Inferior parietal cortex (tissue), 1 donor: Measurements from ENCODE around the gene ELOB.

ENCODE experiments used
- DNase-seq: peaks from one replicate; pipeline ENCODE4 v3.0.0-alpha.2; 2016; ENCODE audit errors: extremely low spot score

ELOB gene

DNA sequence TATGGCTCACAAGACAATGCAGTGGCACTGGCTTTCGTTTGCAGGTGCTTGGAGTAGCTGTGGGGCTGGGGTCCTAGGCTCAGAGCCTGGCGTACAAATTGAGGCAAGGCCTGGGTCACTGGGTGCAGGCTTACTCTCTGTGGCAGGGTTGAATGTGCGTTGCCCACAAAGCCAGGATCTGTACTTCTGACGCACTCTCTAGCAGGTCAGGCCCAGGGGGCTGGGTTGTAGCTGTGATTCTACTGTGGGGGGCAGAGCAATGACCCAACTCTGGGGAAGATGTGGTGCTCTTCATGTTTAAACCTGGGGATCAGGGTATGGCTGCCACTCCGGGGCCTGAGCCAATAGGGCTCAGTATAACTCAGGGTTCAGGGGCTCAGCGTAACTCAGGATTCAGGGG, 33.6 kb upstream of the ELOB start:
- DNase-seq = no peak

GRCh38 chr16:2809149-2809760, 32.2 kb upstream of the ELOB start:
- no peak for DNase-seq

- DNase-seq = no peak
These were observed 31.1 kb upstream of the ELOB start for GRCh38 chr16:2808181-2808580.

DNA sequence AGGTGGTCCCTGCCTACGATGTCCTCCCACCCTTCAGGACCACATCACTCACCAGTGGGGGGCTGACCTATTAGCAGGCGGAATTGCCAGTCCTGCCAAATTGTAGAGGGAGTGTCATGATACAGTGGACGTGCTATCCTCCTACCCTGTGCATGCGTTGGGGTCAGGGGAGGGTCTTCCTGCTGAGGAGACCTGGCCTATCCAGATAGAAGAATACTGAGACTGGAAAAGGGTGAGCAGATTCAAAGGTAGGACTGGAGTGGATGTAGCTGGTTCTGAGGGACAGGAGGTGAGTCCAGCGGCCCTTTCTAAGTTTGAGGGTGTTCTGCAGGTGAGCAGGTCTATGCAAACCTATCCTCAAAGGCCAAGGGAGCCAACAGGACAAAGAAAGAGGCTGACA, 29.2 kb upstream of the ELOB start:
- DNase-seq = no peak

- no peak for DNase-seq
These were observed 27.6 kb upstream of the ELOB start for GRCh38 chr16:2804728-2805127.

GRCh38 chr16:2803545-2804195, 26.6 kb upstream of the ELOB start:
- DNase-seq = no peak

DNA sequence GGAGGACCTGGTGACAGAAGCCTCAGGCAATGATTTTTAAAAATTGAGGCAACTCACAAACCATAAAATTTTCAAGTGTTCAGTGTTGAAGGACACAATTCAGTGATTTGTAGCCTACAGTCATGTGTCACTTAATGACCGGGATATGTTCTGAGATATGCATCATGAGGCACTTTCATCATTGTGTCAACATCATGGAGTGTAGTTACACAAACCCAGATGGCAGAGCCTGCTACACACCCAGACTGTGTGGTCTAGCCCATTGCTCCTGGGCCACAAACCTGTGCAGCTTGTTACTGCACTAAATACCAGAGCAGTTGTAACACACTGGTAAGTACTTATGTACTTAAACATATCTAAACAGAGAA, 22.8 kb upstream of the ELOB start:
- DNase-seq = no peak

DNA sequence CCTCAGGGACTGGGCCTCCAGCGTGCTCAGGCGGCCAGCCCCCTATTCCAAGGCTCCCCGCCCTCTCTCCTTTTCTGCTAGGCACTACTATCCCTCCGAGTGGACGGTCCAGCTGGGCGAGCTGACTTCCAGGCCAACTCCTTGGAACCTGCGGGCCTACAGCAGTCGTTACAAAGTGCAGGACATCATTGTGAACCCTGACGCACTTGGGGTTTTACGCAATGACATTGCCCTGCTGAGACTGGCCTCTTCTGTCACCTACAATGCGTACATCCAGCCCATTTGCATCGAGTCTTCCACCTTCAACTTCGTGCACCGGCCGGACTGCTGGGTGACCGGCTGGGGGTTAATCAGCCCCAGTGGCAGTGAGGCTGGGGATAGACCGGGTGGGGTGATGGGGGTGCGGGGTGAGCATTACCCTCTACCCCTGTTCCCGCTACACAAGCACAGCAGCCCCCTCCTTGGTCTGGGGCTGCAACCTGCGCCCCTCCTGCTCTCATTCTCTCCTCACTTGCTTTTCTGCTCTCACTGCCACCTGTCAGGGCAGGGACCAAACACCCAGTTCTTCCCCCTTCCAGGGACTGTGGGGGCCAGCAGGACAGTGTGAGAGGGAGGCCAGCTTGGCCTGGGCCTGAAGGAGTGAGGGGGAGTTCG, 22.3 kb upstream of the ELOB start:
- DNase-seq = no peak

- DNase-seq = no peak
These were observed 21.7 kb upstream of the ELOB start for GRCh38 chr16:2798723-2799204.

DNA sequence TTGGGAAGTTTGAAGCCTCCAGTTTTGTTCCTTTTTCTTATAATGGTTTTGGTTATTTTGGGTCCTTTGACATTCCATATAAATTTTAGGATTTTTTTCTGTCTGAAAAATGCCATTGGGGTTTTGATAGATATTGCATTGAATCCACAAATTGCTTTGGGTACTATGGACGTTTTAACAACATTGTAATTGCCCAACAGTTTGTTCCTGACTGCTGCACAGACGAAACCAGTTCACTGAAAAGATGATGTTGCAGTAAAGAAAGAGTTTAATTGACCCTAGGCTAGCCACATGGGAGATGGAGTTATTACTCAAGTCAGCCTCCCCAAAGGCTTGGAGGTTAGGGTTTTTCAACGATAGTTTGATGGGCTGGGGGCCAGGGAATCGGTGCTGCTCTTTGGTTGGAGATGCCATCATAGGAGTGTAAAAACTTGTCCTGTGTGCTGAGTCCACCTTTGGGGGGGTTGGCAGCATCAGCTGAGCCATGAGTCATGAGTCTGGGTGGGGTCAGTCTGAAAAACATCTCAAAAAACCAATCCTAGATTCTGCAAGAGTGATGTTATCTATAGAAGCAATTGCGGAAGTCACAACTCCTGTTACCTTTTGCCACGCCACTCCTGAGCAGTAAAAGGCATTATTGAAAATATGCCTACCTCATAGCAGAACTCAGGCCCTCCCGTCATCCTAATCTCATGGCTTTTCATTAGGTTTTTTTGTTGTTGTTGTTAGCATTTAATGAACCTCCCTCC, 18.5 kb upstream of the ELOB start:
- no peak for DNase-seq

- DNase-seq = no peak
These were observed 15.9 kb upstream of the ELOB start for GRCh38 chr16:2792940-2793339.

DNA sequence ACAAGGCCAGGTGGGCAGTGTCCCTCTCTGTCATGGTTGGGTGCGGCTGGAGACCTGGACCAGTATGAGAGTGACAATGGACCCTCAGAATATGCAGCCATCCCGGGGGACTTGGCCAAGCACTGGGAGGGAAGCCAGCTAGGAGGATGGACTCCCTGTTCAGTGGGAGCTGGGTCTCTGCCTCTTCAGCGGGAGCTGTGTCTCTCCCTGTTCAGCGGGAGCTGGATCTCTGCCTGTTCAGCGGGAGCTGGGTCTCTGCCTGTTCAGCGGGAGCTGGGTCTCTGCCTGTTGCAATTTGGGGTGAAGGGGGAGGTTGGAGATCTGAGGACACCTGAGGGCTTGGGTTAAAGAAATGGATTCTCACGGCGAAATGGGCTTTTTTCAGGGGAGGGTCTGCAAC, 14.1 kb upstream of the ELOB start:
- DNase-seq = no peak

DNA sequence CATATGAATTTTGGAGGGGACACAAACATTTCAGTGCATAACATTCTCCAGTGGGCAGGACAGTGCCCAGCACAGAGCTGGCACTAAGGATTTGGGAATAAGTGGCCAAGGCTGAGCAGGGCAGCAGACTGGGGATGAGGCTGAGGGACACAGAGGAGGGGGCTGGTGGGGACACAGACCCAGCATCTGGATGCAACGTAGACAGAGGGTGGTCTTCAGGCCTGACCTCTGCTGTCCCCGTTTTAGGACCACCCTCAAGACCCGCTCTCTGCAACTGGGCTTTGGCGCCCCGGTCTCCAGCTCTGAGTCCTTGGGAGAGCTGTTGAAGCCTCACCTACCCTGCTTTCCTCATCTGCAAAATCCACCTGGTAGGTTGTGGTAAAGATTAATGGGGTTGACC, 13.6 kb upstream of the ELOB start:
- no peak for DNase-seq

DNA sequence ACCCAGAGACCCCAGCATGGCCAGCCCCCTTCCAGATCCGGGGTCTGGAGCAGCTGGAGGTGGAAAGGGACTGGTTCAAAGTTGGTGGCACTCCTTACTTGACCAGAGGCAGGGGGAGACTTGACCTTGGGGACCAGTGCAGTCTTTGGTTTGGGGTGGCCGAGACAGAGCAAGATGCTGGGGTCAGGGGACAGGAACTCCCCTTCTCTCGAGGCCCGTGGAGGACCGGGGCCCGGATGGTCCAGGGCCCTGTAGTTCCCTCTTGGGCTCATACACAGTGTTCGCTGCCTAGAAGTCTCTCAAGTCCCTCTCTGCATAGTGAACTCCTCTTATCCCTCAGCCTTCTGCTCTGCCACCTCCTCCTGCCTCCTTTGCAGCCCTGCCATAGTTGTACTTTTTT, 10.9 kb upstream of the ELOB start:
- no peak for DNase-seq

DNA sequence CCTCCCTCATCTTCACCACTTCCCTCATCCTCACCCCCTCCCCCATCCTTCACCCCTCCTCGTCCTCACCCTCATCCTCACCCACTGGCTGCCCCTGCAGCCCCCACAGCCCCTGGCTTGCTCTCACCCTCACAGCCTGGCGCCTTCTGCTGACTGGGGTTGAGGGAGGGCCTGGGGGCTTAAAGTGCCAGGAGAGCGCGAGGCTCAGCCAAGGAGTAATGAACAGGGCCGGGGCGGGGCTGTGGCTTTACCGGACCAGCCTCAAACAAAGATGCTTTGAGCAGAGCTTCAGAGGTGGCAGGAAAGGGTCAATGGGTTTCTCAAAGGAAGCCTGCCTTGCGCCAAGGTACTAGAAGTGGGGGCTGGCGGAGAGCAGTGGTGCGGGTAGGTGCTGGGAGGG, 10.3 kb upstream of the ELOB start, which contains the start of gene PRSS33:
Gene PRSS33, minus strand, starts transcription at position 155 of the 400 bp plus-strand sequence. CDS start 1,013 bp downstream, outside the sequence.
- DNase-seq = no peak

GRCh38 chr16:2786826-2787151, 9.7 kb upstream of the ELOB start:
- DNase-seq = no peak

DNA sequence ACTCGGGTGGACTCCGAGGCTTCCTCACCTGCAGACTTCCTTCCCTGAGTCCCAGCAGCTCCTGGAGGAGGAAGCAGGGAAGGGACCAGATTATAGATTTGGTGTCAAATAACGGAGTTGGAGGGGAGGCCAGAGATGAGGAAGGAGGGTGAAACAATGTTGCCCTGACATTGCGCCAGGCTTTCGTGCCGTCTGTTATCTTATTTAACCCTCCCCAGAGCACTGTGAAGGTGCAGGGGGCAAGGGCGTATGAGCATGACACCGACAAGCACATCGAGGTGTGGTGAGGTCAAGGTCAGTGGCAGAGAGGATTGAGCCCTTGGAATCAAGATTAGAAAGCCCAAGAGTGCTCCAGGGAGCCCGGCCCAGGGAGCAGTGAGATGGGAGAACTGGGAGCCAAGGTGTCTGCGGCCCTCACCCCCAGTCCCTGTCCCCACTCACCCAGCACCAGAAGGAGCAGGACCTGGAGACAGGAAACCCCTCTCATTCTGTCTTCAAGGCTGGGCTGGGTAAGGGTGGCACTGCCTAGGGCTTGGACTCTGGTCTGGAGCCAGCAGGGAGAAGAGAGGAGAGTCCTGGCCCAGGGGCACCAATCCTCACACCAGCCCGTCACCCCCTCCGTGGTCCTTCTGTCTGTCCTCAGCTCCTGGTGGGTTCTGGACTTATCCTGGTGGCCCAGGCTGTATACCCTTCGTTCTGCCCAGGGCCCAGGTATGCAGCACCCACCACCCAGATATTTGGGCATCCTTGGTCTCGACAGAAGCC, 9.2 kb upstream of the ELOB start:
- no peak for DNase-seq

- DNase-seq = no peak
These were observed 8.3 kb upstream of the ELOB start for GRCh38 chr16:2785101-2785991.

DNA sequence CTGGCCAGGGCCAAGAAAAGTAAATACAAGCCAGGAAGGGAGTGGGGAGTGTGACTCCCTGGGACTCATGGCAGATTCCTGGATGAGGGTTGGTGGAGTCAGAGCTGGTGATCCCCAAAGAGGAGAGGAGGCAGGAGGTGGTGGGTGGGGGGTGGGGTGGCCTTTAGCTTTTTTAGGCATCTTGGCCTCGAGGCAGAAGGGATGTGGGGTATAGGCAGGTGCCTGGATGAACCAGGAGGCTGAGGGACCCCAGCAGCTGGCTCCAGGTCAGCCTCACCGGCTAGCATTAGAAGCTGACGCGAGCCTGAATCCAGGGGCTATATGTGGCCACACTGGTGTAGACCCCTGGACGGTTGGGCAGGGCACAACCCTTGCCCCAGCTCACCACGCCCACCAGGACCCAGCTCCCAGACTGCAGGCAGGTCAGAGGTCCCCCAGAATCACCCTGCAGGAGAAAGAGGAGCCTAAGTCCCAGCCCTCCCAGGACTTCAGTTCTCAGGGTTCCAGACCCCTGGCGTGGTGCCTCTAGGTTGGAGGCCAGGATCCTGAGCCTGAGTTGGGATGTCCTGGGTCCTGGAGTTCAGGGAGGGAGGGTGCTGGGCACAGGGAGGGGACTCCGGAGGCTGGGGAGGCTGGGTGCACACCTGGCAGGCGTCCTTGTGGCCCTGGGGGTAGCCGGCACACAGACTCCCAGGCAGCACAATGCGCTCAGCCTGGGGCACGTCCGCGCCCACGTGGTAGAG, 7.4 kb upstream of the ELOB start:
- no peak for DNase-seq
